Measurements from ENCODE around the gene DHCR24. TPM values are rescaled to one million over a fixed set of nuclear protein-coding genes. Genes with fewer than 3 reads are reported as not detected.

DHCR24 gene
- total RNA-seq, 2 donors from 2014 or later = 23.6 to 32.3 TPM

DNA sequence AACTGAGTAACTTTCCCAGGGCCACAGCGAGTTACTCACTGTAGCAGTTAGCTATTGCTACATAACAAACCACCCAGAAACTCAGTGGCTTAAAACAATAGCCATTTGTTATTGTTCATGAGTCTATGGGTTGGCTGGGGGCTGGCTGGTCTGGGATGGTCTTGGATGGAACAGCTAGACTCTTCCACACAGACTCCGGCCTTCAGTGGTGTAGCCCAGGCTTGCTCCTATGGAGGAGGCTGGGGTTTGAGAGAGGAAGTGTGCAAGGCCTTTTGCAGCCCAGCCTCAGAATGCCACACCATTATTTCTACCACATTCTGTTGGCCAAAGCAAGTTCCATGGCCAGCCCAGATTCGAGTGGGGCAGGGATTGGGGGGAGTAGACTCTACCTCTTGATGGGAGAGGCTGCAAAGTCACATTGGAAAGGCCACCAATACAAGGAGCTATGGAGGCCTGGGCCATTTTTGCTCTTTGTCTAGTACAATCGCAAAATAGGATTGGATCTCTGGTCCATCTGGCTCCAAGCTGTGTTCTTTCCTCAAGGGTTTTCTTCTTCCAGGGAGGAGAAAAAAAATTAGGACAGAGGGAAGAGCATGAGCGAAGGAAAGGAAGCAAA is 48.3 kb downstream of the DHCR24 start:
- ATAC-seq (no peak), DNase-seq (no peak)
- no peak overlapping the region for H3K4me3 ChIP-seq
- intact Hi-C loops (cut with DNase I) = no loop called here
- no peaks in the 10 kb centered on the region for H3K27me3 ChIP-seq
- H3K4me1 ChIP-seq = no peaks in the 10 kb centered on the region
- H3K9me3 ChIP-seq = no peaks in the 10 kb centered on the region
- no peak overlapping the region for H3K27ac ChIP-seq
- no peaks in the 10 kb centered on the region for H3K36me3 ChIP-seq (replicated peaks in 1 of 2; ENCODE audit: insufficient read depth in 1 of 2, low read depth in 2 of 2)
- WGBS, 2 donors = 80 to 89% methylated on average over 5 of the region's 5 CpGs
- TF ChIP-seq POLR2A (IDR thresholded peaks at IDR 0.05) (no peak), CTCF (IDR thresholded peaks at IDR 0.05) (no peak)

DNA sequence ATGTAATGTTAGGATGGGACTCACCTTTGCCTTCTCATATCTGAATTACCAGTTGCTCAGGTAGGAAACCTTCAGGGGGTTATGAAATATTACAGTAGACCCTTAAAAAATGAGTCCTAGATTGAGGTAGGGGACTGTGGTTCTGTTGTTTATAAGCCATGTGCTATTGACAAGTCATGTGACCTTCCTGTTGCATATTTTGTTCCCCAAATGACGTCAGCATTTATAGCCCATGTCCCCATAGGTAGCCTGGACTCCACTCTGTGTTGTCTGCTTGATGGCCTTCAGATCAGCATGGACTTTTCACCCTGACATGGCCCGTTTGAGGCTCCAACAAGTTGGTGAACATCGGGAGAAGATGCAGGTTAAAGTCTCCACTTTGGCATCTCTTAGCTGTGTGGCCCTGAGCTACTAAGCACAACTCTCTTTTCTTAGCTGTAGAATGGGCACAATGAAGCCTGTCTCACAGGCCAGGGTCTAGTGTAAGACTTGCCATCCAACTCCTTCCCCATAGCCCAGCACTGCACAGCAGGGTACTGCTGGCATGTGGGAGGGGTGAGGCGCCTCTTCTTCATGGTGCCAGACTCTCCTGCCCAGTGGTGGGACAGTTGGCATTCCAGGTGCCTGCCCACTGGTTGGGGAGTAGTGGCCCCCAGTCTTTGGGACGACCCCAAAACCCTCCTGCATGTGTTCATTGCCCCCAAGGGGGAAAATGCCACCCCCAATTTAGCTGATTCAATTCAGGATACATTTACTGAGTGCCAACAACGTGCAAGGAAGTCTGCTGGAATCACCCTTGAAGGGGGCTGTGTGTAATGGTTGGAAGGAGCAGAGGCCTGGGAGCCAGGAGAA is 49.8 kb downstream of the DHCR24 start:
- TF ChIP-seq POLR2A (IDR thresholded peaks at IDR 0.05) (no peak), CTCF (IDR thresholded peaks at IDR 0.05) (no peak)
- 73 to 77% methylated on average over 4 to 6 of the region's 6 CpGs for WGBS, 2 donors
- no peaks in the 10 kb centered on the region for H3K36me3 ChIP-seq (replicated peaks in 1 of 2; ENCODE audit: insufficient read depth in 1 of 2, low read depth in 2 of 2)
- ATAC-seq (no peak), DNase-seq (no peak)
- no peak overlapping the region for H3K4me3 ChIP-seq
- no peaks in the 10 kb centered on the region for H3K27me3 ChIP-seq
- H3K4me1 ChIP-seq = no peaks in the 10 kb centered on the region
- H3K27ac ChIP-seq = no peak overlapping the region
- no peaks in the 10 kb centered on the region for H3K9me3 ChIP-seq
- intact Hi-C loops (cut with DNase I) = no loop called here

- intact Hi-C loops (cut with DNase I) = no loop called here
- Histone ChIP-seq H3K27ac (no peak overlapping the region), H3K36me3 (replicated peaks in 1 of 2; ENCODE audit: insufficient read depth in 1 of 2, low read depth in 2 of 2) (no peaks in the 10 kb centered on the region), H3K27me3 (no peaks in the 10 kb centered on the region), H3K4me1 (no peaks in the 10 kb centered on the region), H3K4me3 (no peak overlapping the region), H3K9me3 (no peaks in the 10 kb centered on the region)
- DNase-seq (no peak), ATAC-seq (no peak)
- WGBS, 2 donors = 79 to 82% methylated on average over 8 of the region's 8 CpGs
- TF ChIP-seq POLR2A (IDR thresholded peaks at IDR 0.05) = no peak
- TF ChIP-seq CTCF (IDR thresholded peaks at IDR 0.05) = no peak
Observed at GRCh38 chr1:54836594-54836993, 50.4 kb downstream of the DHCR24 start.

GRCh38 chr1:54835970-54836369 is 51.0 kb downstream of the DHCR24 start:
- DNase-seq (no peak), ATAC-seq (no peak)
- Histone ChIP-seq H3K4me1 (no peaks in the 10 kb centered on the region), H3K9me3 (no peaks in the 10 kb centered on the region), H3K27me3 (no peaks in the 10 kb centered on the region), H3K36me3 (replicated peaks in 1 of 2; ENCODE audit: insufficient read depth in 1 of 2, low read depth in 2 of 2) (no peaks in the 10 kb centered on the region), H3K27ac (no peak overlapping the region), H3K4me3 (no peak overlapping the region)
- TF ChIP-seq POLR2A (IDR thresholded peaks at IDR 0.05) (no peak), CTCF (IDR thresholded peaks at IDR 0.05) (no peak)
- intact Hi-C loops (cut with DNase I) = no loop called here
- 30 to 67% methylated on average over 4 to 5 of the region's 5 CpGs for WGBS, 2 donors

All from body of pancreas (tissue), 4 donors.